ENCODE measurements around the gene TLE5. TPM values are rescaled to one million over a fixed set of nuclear protein-coding genes. Genes with fewer than 3 reads are reported as not detected.
"Not testable (repeated sequence)": the region's sequence is repeated elsewhere in the genome, so short reads cannot be mapped to it uniquely, and the experiment has no call there.

Gene TLE5
- polyA plus RNA-seq, 4 donors: 414 to 627 (median 476) TPM

DNA sequence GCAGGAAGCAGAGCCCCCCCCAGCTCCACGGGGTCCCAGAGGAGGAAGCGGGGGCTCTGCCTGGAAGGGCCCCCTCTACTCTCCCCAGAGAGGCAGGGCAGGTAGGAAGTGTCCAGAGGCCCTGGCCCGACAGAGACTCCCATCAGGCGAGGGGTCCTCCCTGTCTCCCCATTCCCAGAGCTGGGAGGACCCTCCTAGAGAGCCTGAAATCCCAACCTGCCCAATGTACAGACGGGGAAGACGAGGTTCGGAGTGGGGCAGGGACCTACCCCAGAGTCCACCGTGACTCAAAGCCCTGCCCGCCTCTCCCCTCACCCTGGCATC is 34.4 kb downstream of the TLE5 start:
- no peak for DNase-seq (ENCODE audit: low read depth in 4 of 4, low spot score in 2 of 4)

DNA sequence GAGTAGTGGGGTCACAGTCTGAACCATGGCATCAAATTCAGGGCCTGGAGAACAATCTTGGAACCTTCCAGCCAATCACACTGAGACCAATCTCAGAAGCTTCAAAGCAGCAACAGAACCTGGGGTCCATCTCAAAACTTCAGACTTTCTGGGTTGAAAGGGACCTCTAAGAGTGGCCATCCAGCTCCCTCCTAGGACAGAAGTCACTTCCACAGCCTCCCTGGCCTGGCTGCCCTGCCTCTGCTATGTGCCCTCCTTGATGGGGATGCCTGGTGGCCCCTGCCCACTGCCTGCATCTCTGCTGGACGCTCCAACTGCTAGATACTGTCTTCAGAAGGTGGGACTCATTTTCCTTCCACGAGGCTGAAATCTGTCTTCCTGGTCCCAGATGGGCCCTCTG is 35.0 kb downstream of the TLE5 start:
- no peak for DNase-seq (ENCODE audit: low read depth in 4 of 4, low spot score in 2 of 4)

DNA sequence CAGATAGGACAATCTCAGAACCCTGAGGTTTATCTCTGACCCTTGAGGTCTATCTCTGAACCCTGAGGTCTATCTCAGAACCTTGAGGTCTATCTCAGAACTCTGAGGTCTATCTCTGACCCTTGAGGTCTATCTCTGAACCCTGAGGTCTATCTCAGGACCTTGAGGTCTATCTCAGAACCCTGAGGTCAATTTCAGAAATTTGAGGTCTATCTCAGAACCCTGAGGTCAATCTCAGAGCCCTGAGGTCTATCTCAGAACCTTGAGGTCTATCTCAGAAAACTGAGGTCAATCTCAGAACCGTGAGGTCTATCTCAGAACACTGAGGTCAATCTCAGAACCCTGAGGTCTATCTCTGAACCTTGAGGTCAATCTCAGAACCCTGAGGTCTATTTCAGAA is 35.5 kb downstream of the TLE5 start:
- no peak for DNase-seq (ENCODE audit: low read depth in 4 of 4, low spot score in 2 of 4)

DNA sequence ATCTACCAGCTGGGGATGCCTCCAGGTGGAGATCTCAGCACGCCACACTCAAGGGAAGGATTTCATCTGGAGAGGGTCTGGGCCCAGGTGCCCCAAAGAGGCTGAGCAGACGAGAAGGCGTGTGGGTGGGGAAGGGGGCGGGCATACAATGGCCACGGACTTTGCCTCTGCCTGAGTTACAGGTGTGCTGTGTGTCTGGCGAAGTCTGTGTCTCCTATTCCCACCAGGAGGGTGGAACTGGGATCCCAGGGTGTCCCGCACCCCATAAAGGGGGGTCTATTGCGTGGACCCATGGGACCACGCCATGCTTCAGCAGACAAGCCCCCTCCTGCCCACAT is 36.8 kb downstream of the TLE5 start:
- no peak for DNase-seq (ENCODE audit: low read depth in 4 of 4, low spot score in 2 of 4)

DNA sequence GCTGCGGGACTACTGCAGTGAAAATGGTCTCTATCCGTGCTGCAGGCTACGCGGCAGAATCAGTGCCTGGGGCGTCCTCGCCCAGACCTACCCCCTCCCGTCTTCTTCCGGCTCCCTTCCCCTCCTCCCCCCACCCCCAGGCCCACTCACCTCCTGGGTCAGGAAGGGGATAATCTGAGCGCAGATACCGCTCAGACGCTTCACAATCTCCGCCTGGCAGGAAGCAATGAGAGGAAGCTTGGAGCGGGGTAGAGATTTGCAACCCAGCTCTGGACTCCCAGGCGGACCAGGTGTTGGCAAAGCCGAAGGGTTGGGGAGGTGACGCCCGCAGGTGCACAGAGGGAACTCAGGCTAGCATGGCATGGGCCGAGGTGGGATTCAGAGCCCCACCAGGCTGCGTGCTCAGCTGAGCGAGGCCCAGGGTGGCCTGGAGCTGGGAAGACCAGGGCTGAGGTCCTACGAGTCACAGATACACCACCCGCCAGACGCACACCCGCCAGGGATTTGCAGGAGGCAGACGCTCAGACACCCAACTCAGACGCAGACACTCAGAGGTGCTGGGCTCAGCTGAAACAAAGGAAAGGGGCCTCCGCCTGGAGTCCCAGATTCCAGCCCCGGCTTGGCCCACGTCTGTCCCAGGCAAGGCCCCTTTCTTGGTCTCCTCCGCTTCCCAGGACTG is 37.3 kb downstream of the TLE5 start:
- no peak for DNase-seq (ENCODE audit: low read depth in 4 of 4, low spot score in 2 of 4)

DNA sequence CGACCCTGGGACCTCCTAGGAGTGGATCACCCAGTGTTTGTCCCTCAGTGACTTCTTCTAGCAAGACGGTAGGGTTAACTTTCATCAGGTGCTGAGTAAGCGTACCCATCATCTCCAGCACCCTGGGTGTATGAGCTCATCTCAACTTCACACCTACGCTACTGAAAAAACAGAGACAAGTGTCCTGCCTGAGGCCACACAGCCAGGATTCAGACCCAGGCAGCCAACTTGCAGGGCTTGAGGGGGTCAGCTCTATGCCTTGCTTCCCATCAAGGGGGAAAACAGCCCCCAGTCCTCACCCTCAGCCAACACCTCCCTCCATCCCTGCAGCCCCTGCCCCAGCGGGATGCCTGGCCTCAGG is 37.8 kb downstream of the TLE5 start:
- DNase-seq (ENCODE audit: low read depth in 4 of 4, low spot score in 2 of 4): no peak

DNA sequence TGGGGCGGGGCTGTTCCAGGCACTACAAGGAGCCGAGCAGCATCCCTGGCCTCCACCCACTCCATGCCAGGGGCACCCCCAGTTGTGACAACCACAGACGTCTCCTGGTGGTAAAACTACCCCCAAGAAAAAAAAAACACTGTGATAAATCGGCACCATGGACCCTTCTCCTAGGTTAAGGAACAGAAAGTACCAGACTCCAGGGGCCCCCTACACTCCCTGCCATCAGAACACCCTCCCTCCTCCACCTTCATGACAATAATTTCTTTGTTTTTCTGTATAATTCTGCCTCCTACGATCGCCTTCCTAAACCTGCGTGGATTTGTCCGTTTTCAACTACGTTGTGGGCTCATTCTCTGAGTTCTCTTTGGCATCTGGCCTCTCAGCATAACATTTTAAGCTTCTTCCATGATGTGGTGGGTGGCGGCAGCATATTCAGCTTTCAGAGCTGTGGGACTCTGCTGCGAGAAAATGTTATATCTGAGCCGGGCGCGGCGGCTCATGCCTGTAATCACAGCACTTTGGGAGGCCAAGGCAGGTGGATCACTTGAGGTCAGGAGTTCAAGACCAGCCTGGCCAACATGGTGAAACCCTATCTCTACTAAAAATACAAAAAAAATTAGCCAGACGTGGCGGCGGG is 41.9 kb downstream of the TLE5 start:
- DNase-seq (ENCODE audit: low read depth in 4 of 4, low spot score in 2 of 4): no peak

DNA sequence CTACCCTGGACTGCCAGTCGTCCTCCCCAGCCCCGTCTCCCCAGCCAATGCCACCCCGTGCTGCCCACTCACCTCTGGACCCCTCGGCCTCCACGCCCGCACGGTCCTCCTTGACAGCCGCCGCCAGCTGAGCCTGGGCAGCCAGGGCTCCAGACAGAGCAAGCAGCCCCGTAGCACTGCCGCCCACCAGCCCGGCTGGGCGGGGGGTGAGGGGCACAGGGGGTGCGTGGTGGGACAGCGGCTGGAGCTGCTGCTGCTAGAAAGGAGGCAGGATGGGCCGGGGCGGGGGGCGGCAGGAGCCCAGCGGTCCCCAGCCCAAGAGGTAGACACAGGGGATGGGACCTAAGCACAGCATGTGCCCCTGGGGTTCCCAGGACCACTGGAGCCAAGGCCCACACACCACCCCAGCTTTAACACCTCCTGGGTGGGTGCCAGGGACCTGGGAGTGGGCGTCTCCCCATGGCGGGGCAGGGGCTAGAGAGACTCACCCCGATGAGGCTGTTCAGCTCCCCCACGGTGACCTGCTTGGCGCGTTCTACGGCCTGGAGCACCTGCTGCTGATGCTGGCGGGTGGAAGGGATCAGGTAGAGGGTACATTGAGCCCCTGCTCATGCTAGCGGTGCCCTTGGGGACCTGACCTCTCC is 43.0 kb downstream of the TLE5 start:
- no peak for DNase-seq (ENCODE audit: low read depth in 4 of 4, low spot score in 2 of 4)

DNA sequence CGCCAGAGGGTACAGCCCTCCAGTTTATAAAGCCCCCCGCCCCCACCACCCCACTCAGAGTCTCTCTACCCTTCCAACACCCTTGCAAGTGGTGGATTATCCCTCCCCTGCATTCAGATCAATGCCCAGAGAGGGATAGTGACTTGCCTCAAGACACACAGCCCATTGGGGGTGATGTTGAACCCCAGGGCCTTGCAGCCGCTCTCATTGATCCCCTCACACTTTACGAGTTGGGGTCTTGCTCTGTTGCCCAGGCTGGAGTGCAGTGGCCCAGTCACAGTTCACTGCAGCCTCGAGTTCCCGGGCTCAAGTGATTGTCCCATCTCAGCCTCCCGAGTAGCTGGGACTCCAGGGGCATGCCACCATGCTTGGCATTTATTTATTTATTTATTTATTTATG is 44.4 kb downstream of the TLE5 start:
- DNase-seq (ENCODE audit: low read depth in 4 of 4, low spot score in 2 of 4): no peak

DNA sequence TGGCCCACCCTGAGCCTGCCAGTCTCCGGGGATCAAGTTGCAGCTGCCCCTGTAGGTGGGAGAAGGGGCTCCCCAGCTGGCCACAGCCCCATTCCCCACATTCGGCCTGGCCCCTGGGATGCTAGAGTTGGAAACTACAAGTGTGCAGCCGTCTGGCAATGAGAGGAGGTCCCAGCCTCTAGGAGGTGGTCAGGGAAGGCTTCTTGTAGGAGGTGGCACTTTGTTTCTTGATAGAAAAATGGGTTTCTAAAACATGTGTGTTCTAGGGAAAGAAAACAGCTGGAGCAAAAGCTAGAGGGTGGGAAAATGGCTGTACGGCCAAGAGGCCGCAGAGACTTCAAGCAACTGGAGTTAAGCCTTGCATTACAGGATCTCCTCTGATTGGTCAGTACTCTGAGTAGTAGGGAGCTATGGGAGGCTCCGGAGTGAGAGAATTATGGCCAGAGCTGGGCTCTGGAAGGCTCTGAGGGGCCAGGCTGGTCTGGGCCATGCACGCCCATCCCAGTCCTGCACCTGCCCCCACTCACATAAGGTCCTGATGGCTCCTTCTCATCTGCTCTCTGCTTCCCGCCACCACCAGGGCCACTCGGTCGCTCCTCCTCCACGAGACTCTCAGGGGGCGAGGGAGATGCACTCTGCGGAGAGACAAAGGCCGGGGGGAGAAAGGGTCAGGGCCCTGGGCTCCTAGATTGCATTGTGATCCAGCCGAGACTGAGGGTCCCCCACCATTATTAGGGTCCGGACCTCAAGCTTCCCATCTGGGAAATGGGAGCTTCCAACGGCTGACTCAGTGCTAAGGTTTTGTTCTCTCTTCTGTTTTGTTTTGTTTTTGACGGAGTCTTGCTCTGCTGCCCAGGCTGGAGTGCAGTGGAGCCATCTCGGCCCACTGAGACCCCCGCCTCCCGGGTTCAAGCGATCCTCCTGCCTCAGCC is 46.9 kb downstream of the TLE5 start:
- no peak for DNase-seq (ENCODE audit: low read depth in 4 of 4, low spot score in 2 of 4)

DNA sequence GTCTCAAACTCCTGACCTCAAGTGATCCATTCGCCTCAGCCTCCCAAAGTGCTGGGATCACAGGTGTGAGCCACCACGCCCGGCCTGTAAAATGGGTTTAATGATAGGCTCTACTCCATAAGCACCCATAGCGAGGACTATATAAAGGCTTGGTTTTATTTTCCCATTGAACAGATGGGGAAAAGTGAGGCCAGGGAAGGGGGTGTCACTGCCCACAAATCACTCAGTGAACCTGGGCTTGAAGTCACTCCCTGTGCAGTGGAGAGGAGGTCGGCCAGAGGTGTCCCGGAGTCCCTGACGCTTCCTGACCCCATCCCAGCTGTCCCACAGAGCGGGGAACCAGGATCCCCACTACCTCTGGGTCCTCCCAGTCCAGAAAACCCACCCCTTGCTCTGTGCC is 48.2 kb downstream of the TLE5 start:
- DNase-seq (ENCODE audit: low read depth in 4 of 4, low spot score in 2 of 4): no peak

DNA sequence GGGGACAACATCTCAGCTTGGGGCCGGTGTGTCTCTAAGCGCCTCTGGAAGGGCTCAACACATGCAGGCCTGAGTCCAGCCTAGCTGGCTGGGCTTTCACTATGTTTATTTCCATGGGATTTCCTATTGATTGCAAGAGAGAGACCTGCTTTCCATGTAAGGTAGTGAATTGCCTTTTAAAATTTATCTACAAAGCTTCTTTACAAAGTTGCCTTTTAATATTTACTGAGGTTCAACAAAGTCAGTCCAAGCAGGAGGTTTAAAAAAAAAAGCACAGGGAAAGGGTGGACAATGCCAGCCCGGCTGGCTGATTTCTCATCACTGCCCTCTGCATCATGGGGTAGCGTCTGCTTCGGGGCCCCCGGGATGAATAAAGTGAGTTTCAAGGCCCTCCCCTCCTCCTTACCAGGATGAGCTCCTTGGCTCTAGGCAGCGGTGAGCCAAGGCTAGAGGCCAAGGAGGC is 49.0 kb downstream of the TLE5 start:
- DNase-seq (ENCODE audit: low read depth in 4 of 4, low spot score in 2 of 4): no peak

DNA sequence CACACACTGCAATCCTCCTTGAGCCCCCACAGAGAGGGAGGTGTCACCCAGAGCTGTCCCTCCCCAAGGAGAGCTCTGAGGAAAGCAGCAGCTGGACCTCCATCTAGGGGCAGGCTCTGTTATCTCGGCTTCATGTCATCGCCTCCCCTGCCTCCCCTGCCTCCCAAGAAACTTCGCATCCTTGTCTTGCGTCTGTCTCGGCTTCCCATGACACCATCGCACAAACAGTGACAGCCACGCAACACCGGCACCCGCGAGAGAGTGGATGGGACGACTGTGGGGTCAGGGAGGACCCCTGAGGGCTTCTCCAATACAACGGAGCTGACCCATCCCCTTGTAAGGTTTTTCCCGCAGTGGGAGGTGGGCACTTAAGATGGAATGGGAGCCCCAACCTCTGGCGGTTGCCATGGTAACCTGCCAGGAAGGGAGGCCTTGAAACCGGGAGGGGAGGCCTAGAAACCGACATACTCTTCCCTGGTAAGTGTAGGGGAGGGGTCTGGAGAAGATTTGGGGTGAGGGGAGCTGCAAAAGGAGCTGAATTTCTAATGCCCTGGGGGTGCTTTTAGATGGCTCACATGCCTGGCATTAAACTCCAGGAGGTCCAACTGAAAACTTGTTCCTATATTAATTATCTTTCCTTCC is 49.6 kb downstream of the TLE5 start:
- no peak for DNase-seq (ENCODE audit: low read depth in 4 of 4, low spot score in 2 of 4)

DNA sequence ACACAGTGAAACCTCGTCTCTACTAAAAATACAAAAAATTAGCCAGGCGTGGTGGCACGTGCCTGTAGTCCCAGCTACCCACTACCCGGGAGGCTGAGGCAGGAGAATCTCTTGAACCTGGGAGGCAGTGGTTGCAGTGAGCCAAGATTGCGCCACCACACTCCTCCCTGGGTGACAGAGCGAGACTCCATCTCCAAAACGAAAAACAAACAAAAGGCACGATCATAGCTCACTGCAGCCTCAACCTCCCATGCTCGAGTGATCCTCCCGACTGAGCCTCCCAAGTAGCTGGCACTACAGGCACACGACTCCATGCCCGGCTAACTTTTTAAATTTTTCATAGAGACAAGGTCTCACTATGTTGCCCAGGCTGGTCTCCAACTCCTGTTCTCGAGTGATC is 50.2 kb downstream of the TLE5 start:
- not testable (repeated sequence) for DNase-seq (ENCODE audit: low read depth in 4 of 4, low spot score in 2 of 4)

DNA sequence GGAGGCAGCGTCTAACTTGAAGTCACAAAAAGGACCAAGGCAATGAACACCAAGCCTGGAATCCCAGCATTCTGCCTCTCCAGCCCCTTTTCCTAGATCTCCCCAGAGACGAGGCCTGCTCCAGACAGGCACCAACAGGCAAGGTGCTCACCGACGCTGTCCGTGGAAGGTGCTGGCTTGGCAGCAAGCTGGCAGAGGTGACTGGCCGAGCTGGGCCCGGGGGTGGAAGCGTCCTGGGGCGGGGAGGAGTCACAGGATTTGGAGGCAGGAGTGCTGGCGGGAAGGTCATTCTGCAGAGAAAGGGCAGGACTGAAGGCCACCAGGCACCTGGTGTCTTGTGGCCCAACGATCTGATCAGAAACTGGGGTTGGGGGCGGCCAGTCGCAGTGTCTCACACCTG is 51.4 kb downstream of the TLE5 start:
- DNase-seq (ENCODE audit: low read depth in 4 of 4, low spot score in 2 of 4): no peak

DNA sequence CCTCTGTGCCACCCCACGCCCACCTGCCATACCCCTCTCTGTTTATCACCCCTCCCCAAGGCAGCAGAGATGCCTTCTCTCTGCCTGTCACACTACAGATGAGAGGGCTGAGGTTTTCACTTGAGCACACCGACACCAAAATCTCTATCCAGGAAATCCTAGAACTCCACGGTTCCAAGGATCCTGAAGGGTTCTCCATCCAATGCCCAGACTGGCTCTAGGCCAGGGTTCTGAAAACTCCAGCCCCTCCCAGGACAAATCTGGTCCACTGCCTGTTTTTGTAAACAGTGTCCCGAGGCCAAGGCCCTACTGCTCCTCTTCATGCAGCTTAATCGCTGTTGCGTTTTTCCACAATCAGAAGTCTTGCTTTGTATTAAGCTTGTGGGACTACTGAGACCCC is 53.3 kb downstream of the TLE5 start:
- no peak for DNase-seq (ENCODE audit: low read depth in 4 of 4, low spot score in 2 of 4)

DNA sequence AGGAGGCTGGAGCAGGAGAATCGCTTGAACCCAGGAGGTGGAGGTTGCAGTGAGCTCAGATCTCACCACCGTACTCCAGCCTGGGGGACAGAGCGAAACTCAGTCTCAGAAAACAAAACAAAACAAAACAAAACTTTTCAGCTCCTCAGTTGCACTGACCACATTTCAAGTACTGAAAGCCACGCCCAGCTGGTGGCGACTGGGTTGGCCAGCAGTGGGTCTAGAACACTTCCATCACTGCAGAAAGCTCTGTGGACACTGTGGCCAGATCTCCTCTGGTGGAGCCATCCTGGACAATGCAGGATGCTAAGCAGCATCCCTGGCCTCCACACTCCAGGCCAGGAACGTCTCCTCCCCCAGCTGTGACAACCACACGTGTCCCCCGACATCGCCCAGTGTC is 54.3 kb downstream of the TLE5 start:
- no peak for DNase-seq (ENCODE audit: low read depth in 4 of 4, low spot score in 2 of 4)

DNA sequence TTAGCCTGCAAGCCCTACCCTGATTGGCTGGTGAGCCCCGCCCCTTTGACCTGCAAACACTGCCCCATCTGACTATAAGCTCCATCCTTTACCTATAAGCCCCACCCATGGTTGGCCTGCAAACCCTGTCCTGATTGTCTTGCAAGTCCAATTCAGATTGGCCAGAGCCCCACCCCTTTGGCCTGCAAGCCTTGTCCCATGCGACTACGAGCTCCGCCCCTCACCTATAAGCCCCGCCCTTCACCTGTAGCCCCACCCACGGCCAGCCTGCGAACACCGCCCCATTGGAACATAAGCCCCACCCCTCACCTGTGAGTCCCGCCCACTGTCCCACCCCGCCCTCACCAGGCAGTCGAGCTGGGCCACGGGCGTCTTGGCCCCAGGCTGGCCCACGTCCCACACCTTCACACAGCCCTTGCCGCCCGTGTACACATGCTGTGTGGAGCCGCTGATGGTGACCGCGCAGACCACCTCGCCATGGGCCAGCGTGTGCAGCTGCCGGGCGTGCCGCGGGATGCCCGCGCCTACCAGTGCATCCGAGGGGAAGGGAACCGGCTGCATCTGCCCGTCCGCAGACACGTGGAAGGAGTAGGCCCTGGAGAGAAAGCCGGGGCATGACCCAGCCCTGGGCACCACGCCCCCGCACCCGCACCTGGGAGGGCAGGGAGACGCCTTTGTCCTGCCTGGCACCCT is 56.1 kb downstream of the TLE5 start:
- no peak for DNase-seq (ENCODE audit: low read depth in 4 of 4, low spot score in 2 of 4)

DNA sequence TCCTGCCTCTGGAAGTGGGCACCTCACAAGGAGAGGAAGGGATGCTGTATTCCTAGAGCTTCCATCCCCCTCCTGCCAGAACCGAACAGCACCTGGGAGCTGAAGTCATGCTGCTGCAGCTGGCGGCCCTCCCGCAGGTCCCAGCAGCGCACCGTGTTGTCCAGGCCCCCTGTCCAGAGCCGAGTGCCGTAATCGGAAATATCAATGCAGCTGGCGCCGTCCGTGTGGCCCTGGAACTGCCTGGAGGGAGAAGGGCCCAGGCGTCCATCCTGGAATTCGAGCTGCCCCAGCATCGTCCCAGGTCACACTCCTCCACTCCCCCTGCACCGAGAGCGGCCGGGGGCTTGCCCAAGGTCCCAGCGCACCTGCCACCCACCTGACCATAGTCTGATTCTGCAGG is 57.0 kb downstream of the TLE5 start:
- no peak for DNase-seq (ENCODE audit: low read depth in 4 of 4, low spot score in 2 of 4)

DNA sequence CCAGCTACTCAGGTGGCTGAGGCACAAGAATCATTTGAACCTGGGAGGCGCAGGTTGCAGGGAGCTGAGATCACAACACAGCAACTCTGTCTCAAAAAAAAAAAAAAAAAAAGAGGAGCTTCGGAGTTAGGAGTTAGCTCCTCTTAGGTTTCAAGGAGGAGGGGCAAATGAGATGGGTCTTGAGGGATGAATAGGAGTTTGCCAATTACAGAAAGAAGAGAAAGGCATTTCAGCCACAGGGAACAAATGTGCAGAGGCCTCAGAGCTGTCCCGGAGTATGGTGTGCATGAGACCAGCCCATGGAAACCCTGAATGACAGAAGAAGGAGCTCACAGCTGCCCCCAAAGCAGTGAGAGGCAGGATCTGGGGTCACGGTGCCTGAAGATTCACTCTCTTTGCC is 57.8 kb downstream of the TLE5 start:
- DNase-seq (ENCODE audit: low read depth in 4 of 4, low spot score in 2 of 4): no peak

Data from left renal cortex interstitium (tissue), 4 donors.